NCI-H345 treated with DMSO at 0.1 percent for 48 hours (cell line): Measurements from ENCODE around the gene ALK.
A peak's percentile ranks its signal among the peaks of the same experiment; 100 is the strongest.

Experiments
- DNase-seq: peaks from one replicate; lab custom pipeline; 2025; ENCODE audit not compliant: unreplicated experiment; lab: John Stamatoyannopoulos, UW

The ALK gene

DNA sequence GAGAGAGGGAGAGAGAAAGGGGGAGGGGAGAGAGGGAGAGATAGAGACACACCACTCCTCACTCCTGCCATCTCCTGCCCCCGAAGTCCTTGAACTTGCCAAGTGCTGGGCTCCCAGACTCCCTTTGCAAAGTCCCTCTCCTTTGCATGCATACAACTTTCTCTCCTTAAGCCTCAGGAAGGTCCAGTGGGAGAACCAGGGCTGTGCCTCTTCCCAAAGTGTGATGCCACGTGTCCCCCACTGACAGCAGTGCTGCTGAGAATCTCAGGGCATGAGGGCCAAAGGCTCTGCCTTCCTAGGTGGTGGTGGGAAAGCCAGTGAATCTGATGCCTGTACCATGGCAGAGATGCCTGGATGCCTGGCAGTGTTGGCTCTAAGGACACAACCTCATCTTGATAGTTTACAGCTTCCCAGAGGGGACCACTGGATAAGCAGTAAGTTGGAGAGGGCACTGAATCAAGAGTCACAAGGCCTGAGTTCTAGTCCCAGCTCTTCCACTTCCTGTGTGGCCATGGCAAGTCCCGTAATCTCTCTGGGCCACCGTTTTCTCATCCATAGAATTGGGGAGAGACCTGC is 702.7 kb downstream of the ALK start:
- DNase-seq: no peak

DNA sequence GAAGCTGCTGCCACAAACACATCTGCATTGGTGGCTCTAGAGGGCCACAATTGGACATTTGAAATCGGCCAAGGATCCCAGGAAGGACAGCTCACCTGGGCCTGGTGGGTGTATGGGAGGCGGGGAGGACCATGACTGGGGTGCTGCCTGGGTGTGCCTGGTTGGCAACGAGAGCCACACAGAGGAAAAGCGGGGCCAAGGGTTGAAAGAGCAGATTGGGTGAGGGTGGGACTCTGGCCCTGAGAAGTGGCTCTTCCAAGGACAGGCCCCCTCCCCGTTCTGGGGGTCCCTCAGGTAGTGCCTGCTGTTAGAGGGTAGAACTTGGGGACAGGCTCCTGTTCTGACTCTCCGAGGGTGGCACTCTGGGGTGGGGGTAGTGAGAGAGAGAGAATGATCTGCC is 703.3 kb downstream of the ALK start:
- no peak for DNase-seq

DNA sequence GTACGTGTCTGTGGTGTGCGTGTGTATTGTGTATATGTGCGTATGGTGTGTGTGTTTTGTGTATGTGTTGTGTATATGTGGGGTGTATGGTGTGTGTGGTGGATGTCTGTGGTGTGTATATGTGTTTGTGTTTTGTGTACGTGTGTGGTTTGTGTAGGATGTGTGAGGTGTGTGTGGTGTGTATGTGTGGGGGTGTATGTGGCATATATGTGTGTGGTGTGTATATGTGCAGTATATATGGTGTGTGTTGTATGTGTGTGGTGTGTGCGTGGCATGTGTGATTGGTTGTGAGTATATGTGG is 704.8 kb downstream of the ALK start:
- DNase-seq: no peak

DNA sequence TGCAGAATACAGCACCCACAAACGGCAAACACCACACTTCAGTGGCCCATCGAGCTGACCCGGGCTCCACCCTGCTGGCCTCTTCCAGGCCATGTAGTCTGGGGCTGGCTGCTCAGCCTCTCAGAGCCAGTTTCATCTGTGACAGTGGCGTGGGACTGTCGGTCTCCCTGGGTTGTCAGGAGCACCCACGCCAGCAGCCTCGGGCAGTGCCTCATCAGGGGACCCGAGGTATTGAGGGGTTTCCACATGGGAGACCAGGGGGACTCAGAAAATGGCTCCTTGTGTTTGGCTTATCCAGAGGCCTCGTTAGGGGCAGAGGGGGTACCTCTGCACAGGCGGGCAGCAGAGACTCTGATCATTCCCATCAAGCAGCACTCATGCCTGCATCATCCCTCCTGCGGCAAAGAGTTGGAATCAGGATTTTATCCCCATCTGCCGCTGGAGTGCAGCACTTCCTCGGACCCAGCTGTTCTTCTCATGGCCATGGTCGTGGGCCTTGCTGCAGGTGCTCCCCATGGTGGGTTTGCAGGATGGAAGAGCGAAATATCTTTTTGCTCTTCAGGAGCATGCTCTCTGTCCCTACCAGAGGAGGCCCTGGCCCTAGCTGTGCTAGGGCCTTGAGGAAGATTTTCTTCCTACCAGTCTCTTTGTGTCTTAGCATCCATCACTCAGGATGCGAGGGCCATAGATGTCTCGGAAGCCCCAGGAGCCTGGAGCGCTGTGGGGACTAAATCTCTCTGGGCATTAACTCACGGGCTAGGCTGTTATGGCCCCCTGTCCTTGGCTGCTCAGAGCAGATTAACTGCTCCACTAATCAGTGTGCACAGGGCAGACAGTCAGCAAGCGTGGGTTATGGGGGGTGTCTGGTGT is 705.4 kb downstream of the ALK start:
- no peak for DNase-seq

- no peak for DNase-seq
Observed at GRCh38 chr2:29215073-29215472, 706.3 kb downstream of the ALK start.

GRCh38 chr2:29213888-29214291 is 707.5 kb downstream of the ALK start:
- DNase-seq: no peak

GRCh38 chr2:29212009-29212408 is 709.4 kb downstream of the ALK start:
- no peak for DNase-seq

DNA sequence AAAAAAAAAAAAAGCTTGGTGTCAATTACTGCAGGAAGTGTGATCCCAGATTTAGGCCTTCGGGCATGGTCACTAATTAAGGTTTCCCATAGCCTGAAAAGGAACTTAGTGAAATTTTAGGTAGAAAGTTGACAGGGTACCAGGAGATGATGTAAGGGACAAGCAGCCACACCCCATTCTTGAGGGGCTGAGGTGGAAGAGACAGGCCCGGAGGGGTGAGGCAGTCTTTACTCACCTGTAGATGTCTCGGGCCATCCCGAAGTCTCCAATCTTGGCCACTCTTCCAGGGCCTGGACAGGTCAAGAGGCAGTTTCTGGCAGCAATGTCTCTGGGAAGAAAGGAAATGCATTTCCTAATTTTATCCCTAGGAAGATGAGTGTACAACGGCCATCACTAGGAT is 711.8 kb downstream of the ALK start:
- DNase-seq: no peak

GRCh38 chr2:29207352-29208148 is 713.8 kb downstream of the ALK start:
- DNase-seq: no peak

DNA sequence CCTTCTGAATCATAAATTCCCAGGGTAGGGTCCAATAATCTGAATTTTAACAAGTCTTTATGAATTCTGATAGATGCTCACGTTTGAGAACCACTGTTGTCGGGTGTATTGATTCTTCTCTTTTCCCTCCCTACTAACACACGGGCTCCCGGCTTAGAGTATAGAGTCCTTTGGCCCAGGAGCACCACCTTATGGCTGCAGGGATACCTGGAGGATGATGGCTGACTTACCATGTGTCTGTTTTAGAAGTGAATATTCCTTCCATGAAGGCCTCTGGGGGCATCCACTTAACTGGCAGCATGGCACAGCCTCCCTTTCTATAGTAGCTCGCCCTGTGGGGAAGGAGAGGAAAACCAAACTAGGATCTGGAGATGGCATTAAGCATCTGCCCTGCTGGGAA is 714.4 kb downstream of the ALK start:
- DNase-seq: no peak

- no peak for DNase-seq
Observed at GRCh38 chr2:29202819-29203495, 718.4 kb downstream of the ALK start.

GRCh38 chr2:29201979-29202378 is 719.4 kb downstream of the ALK start:
- no peak for DNase-seq

GRCh38 chr2:29196792-29197788 is 724.3 kb downstream of the ALK start:
- peak; percentile 71 for DNase-seq

DNA sequence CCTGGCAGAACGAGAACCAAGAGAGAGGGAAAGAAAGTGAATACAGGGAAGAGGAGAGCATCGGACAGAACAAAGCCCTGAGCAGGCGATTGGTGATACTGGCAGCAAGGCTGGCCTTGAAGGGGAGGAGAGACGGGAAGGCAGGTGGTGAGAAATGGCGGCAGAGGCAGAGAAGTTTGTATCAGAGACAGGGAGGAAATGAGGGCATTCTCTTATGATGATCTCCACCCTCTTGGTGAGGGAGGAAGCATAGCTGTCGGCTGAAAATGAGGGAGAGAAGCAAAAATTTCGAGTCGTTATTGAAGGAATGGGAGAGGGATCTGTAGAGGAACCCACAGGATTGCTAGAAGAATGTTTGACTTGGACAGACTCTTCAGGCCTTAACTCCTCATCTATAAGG is 725.6 kb downstream of the ALK start:
- DNase-seq: no peak

- DNase-seq: no peak
Observed at GRCh38 chr2:29193681-29194080, 727.7 kb downstream of the ALK start.

GRCh38 chr2:29193111-29193510 is 728.3 kb downstream of the ALK start:
- no peak for DNase-seq

GRCh38 chr2:29192526-29192925 is 728.9 kb downstream of the ALK start:
- DNase-seq: no peak

DNA sequence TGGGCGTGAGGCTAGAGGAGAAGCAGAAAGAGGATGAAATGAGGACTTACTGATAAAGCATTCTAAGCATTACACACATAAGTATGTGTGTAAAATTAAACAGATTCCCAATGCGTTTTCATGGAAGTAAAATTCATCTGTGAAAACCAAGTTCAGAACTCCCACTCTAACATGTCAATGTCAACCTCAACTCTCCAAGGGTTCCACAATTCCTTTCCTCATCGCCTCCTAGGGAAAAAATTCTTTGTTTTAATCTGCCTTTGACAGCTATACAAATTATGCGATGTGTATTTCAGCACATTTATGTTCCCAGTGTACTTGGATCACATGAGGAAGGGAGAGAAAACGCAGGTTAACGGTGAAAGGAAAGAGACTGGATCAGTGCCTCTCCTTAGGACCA is 729.6 kb downstream of the ALK start:
- DNase-seq: no peak

DNA sequence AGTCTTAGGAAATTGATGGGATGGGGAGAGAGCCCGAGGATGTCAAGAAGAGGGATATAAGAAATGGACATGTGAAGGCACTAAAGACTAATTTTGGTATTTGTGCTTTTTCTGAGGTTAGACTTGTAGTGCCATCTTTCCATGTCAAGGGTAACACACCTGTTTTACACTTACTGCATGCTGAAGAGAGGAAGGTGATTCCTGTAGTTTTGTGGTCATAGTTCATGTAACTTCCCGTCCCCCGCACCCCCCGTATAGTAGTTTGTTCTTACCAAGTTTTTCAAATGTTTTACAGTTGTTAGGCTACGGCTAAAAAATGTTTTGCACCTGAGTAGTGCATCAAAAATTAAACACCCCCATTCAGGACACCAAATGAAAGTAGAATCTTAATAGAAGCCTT is 732.3 kb downstream of the ALK start:
- DNase-seq: no peak

- no peak for DNase-seq
Observed at GRCh38 chr2:29187926-29188325, 733.5 kb downstream of the ALK start.
